AG04450 (cell line): ENCODE measurements around the gene BCLAF3. TPM values are rescaled to one million over a fixed set of nuclear protein-coding genes. Genes with fewer than 3 reads are reported as not detected.

Experiments used
- CTCF ChIA-PET: fragments of 300-600, 350-600 bp; formaldehyde crosslinking; extraction: SDS; loops from one replicate; lab custom pipeline; 2022; ENCODE audit warnings: antibody characterized with exemption, inconsistent platforms; lab: Charles Lee
- POLR2A ChIA-PET: fragments of 350-600 bp; formaldehyde crosslinking; extraction: SDS; loops from one replicate; lab custom pipeline; 2021; ENCODE audit warnings: antibody characterized with exemption, inconsistent platforms; lab: Yijun Ruan, JAX
- DNase-seq: peaks from one replicate; pipeline ENCODE4 v3.0.0-alpha.2; 2011; ENCODE audit warnings: low read depth, low spot score
- H3K27ac ChIP-seq: one replicate; pipeline ENCODE4 v1.5.1; 2012; ENCODE audit warnings: low read depth, low read length, control low read depth
- H3K27me3 ChIP-seq: one replicate; pipeline ENCODE4 v1.6.0; 2012; ENCODE audit warnings: low read length; ENCODE audit not compliant: control insufficient read depth, insufficient read depth
- H3K4me3 ChIP-seq: 2 replicates; pipeline ENCODE4 v1.5.1; 2011; ENCODE audit warnings: mild to moderate bottlenecking, low read depth, low read length, control low read depth
- H3K9me3 ChIP-seq: 2 replicates; pipeline ENCODE4 v1.5.1; 2012; ENCODE audit warnings: low read length; ENCODE audit not compliant: control insufficient read depth, insufficient read depth
- polyA plus RNA-seq: library from polyadenylated mRNA; depleted of rRNA; stranded (reverse); fragments of >200 nt; gene quantifications from 2 replicates; pipeline ENCODE4 v1.2.3, GENCODE V29; 2011
- TF ChIP-seq, protein P1 (sequence below): IDR thresholded peaks from 2 replicates; pipeline ENCODE4 v1.5.1; 2011; ENCODE audit warnings: low read depth, low read length, control low read depth, inconsistent platforms

The BCLAF3 gene
- polyA plus RNA-seq, 1 experiment: 2.8 TPM

DNA sequence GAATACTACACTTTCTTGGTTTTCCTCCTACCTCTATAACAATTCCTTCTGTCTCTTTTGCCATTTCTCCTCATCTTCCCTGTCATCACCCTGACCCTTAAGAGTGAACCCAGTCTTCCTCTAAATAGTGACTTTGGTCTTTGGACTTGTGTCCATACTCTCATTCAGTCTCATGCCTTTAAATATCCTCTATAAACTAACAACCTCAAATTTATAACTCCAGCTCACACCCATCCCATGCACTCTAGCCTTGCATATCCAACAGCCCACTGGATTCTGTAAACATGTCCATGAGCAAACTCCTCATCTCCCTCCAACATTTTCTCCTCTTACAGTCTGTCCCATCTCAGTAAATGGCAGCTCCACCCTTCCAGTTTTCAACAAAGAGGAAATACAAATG lies 15.0 kb downstream of the BCLAF3 start:
- CTCF ChIA-PET: no interaction called here
- TF ChIP-seq, protein P1, sequence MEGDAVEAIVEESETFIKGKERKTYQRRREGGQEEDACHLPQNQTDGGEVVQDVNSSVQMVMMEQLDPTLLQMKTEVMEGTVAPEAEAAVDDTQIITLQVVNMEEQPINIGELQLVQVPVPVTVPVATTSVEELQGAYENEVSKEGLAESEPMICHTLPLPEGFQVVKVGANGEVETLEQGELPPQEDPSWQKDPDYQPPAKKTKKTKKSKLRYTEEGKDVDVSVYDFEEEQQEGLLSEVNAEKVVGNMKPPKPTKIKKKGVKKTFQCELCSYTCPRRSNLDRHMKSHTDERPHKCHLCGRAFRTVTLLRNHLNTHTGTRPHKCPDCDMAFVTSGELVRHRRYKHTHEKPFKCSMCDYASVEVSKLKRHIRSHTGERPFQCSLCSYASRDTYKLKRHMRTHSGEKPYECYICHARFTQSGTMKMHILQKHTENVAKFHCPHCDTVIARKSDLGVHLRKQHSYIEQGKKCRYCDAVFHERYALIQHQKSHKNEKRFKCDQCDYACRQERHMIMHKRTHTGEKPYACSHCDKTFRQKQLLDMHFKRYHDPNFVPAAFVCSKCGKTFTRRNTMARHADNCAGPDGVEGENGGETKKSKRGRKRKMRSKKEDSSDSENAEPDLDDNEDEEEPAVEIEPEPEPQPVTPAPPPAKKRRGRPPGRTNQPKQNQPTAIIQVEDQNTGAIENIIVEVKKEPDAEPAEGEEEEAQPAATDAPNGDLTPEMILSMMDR: no peak

DNA sequence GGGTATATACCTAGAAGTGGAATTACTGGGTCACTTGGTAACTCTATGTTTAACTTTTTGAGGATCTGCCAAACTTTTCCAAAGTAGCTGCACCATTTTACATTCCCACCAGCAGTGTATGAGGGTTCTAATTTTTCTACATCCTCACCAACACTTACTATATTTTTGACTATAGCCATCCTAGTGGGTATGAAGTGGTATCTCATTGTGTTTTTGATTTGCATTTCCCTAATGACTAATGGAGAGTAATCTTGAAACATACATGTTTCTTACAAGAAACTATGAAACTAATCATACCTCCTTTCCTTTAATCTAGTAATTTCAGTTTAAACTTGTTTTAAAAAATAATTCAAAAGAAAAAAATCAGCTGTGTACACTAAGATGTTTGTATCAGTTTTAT lies 17.9 kb downstream of the BCLAF3 start:
- POLR2A ChIA-PET: no interaction called here
- TF ChIP-seq, protein P1: no peak
- no peaks in the 10 kb centered on the region for H3K9me3 ChIP-seq
- no peak overlapping the region for H3K4me3 ChIP-seq
- H3K27ac ChIP-seq: no peak overlapping the region
- no peak for DNase-seq
- CTCF ChIA-PET: interaction anchor here (0.6 kb wide), 1 partner anchor 202 kb away, joined by 5 read pairs; no protein-coding TSS in a partner anchor
- H3K27me3 ChIP-seq: no peaks in the 10 kb centered on the region

More for the DNA sequence above, 15.0 kb downstream of the BCLAF3 start:
- POLR2A ChIA-PET: no interaction called here
- H3K9me3 ChIP-seq: no peaks in the 10 kb centered on the region
- H3K27me3 ChIP-seq: no peaks in the 10 kb centered on the region
- no peak for DNase-seq
- no peak overlapping the region for H3K4me3 ChIP-seq
- H3K27ac ChIP-seq: no peak overlapping the region

DNA sequence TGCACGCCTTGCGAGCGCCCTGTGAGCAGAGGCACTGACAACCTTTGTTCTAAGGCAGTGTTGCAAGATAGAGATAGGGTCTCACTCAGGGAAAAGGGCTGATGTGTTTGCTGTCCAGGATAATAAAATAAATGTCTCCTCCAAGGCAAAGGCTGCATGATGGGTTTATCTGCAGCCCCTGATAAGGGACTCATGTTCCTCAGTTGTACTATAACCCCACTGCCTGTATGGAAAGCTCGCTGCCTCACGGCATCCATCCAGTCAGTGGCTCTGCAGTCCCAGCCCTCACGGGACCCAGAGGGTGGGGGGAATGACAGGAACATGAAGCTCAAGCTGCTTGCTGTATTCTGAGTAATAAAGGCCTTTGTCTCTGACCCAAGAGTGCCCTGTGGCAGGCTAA lies 22.6 kb downstream of the BCLAF3 start:
- Histone ChIP-seq H3K27ac (no peak overlapping the region), H3K9me3 (no peaks in the 10 kb centered on the region), H3K4me3 (no peak overlapping the region), H3K27me3 (no peaks in the 10 kb centered on the region)
- TF ChIP-seq, protein P1: no peak
- CTCF ChIA-PET: no interaction called here
- POLR2A ChIA-PET: no interaction called here
- no peak for DNase-seq

DNA sequence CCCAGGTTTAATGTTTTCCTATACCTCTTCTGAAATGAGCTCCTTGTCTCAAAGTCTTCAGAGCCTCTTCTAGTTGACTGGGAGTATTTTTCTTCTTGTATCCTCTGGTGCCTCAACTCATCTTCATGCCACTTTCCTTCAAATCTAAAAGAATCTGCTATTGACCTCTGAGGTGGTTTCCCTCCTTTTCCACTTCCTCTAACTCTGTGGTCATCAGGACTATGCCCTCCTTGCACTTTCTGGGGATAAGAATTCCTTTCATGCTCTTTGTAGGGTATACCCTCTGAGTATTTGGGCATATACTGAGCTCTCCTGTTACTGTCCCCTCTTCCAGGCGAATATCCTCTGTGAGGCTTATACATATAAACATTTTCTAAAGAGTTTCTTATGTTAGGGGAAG lies 24.8 kb downstream of the BCLAF3 start:
- DNase-seq: no peak

DNA sequence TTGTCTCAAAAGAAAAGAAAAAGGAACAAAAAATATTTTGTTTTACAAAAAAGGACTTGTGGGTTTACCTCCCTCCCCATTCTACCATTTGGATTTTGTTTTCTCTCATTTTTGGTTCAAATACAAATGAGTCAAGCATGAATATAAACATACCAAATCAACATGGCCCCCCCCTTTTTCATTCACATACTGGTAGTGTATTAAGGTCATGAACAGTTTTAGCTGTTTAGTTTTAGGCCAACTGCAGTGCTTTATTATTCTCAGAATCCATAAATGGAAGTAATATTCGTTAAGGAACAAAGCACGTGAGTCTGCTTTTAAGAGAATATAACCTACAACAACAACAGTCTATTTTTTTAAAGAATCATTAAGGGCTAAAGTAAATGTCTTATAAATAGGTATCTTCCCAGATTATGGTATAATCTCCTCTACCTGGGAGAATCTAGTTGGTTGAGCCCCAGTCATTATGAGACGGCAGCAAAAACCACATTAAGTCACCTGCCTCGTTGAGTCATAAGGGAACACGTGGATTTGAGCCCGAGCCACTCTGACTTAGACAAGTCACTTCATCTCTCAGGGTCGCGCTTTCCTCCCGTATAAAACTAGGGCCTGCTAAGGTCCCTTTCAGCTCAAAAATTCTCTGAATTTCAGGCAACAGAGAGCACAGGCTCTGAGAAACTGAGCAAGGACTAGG lies 26.7 kb downstream of the BCLAF3 start:
- Histone ChIP-seq H3K4me3 (no peak overlapping the region), H3K27ac (no peak overlapping the region), H3K27me3 (no peaks in the 10 kb centered on the region), H3K9me3 (no peaks in the 10 kb centered on the region)
- ChIA-PET POLR2A (no interaction called here), CTCF (interaction anchor here (1.0 kb wide), 1 partner anchor 27 kb away, joined by 5 read pairs; no protein-coding TSS in a partner anchor)
- TF ChIP-seq, protein P1: no peak
- DNase-seq: no peak

More for the DNA sequence above, 24.8 kb downstream of the BCLAF3 start:
- TF ChIP-seq, protein P1: no peak
- H3K27ac ChIP-seq: no peak overlapping the region
- ChIA-PET POLR2A (no interaction called here), CTCF (no interaction called here)
- H3K27me3 ChIP-seq: no peaks in the 10 kb centered on the region
- H3K4me3 ChIP-seq: no peak overlapping the region
- H3K9me3 ChIP-seq: no peaks in the 10 kb centered on the region
